Stomach (tissue), 9 donors: ENCODE results near the gene PLOD2. TPM values are rescaled to one million over a fixed set of nuclear protein-coding genes. Genes with fewer than 3 reads are reported as not detected.

Source experiments
- DNase-seq, 2 donors: peaks; one replicate each; pipeline versions ENCODE4 v3.0.0 to v3.0.0-alpha.2; 2013 to 2019
- H3K27ac ChIP-seq, 5 donors: fragments of 200-600 bp in 4 of 5; sonication (generic) in 4 of 5; one replicate each; pipeline ENCODE4 v1.5.1; 2013 to 2019; ENCODE audit warnings: mild to moderate bottlenecking in 1 of 5, moderate library complexity in 1 of 5
- H3K27me3 ChIP-seq, 3 donors: fragments of 200-600 bp; sonication (generic); one replicate each; pipeline ENCODE4 v1.5.1; 2017 to 2019; ENCODE audit warnings: mixed run types in 1 of 3
- H3K36me3 ChIP-seq, 4 donors: fragments of 200-600 bp; sonication (generic); 1 replicate in 3 of 4; 2 replicates in 1 of 4; pipeline ENCODE4 v1.5.1; 2016 to 2019
- H3K4me1 ChIP-seq, 4 donors: fragments of 200-600 bp; sonication (generic); one replicate each; pipeline ENCODE4 v1.5.1; 2016 to 2019
- H3K4me3 ChIP-seq, 4 donors: fragments of 200-600 bp; sonication (generic) in 3 of 4; one replicate each; pipeline ENCODE4 v1.5.1; 2016 to 2019; ENCODE audit warnings: mild to moderate bottlenecking in 1 of 4
- H3K9me3 ChIP-seq, 4 donors: fragments of 200-600 bp; sonication (generic); one replicate each; pipeline ENCODE4 v1.5.1; 2016 to 2019
- EP300 ChIP-seq: sonication (generic); formaldehyde crosslinking; IDR thresholded peaks from one replicate; pipeline ENCODE4 v1.6.1; 2017; ENCODE audit warnings: antibody characterized with exemption
- POLR2A ChIP-seq, 4 donors: fragments of 450-650 bp; IDR thresholded peaks; one replicate each; pipeline ENCODE4 v1.6.1; 2016; ENCODE audit warnings: antibody characterized with exemption in 4 of 4, control low read depth in 2 of 4, mild to moderate bottlenecking in 1 of 4, moderate library complexity in 1 of 4
- POLR2AphosphoS5 ChIP-seq, 3 donors: sonication (generic); formaldehyde crosslinking; IDR thresholded peaks; one replicate each; pipeline ENCODE4 v1.6.1; 2016; ENCODE audit warnings: antibody characterized with exemption in 3 of 3
- WGBS, 5 donors: extraction: QIAGEN DNeasy Blood & Tissue Kit in 3 of 5; methylation state at CpG; one replicate each; pipeline versions ENCODE4 v1.1.5 to v1.1.7; 2013 to 2018; 5-methylcytosine and 5-hydroxymethylcytosine counted together
- intact Hi-C: fragments of 100-400 bp; cut with DNase I; formaldehyde crosslinking; loops from one replicate; pipeline ENCODE4 v1.15.1; 2023; ENCODE audit warnings: low total_unique reads
- polyA plus RNA-seq, 3 donors: library from polyadenylated mRNA; stranded (reverse); fragments of 200-250 nt; gene quantifications; one replicate each; pipeline ENCODE4 v1.2.3, GENCODE V29; 2013
- total RNA-seq, 5 donors: library from RNA; depleted of rRNA; stranded (reverse); fragments of >200 nt; gene quantifications; one replicate each; pipeline versions ENCODE4 v1.1.0 to v1.2.3, GENCODE V29; 2014 to 2016
- TF ChIP-seq, protein P1 (sequence below), 7 experiments: fragments of 450-650 bp in 4 of 7; fragments of 200-600 bp in 3 of 7; sonication (generic) in 3 of 7; IDR thresholded peaks; one replicate each; pipeline ENCODE4 v1.5.1; 2016 to 2019; ENCODE audit warnings: antibody characterized with exemption in 7 of 7, control low read depth in 2 of 7, mild to moderate bottlenecking in 1 of 7
- donor health status: healthy with polysubstance abuse.
- donor health status: Bipolar disorder and iron deficiency.
- donor health status: healthy.

The PLOD2 gene
- total and polyA plus RNA-seq, 8 donors = 18.1 to 99.5 (median 43.0) TPM

DNA sequence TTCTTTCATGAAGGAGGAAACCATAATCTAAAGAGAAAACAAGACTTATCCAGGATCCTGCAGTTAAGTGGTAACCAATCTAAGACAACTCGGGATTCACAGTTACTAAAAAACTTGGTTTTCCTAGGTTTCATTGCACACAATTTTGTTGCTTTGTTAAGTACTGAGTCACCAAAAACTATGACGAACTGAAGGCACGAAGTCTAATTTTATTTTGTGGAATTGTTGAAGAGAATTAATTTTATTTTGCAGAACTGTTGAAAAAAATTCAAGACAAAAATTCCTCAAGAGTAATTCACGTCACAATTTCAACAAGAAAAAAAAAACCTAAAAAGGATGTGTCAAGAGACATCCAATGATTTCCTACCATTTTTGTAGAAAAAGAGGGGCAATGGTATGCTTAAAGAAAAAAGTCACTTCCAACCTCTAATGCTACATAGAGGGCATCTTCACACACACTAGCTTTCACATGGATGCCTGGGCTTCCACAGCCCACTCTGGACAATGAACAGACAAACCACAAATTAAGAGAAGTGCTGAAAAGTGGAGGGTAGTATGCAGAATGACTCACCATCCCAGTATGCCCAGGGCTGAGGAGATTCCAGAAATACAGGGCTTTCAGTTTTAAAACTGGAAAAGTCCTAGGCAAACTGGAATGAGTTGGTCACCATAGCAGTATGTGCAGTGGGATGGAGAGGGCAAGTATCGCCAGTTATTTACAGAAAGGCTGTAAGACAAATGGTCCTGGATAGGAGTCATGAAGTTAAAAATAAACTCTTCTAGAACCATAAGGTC is 29.2 kb downstream of the PLOD2 start:
- Histone ChIP-seq H3K27ac (peak overlapping the region in 2 of 5 donors; percentile 3 to 24), H3K27me3 (no peaks in the 10 kb centered on the region), H3K4me1 (peaks cover 0 to 40% (median 20%) of the 10 kb centered on the region in 4 donors), H3K4me3 (no peak overlapping the region), H3K36me3 (no peaks in the 10 kb centered on the region), H3K9me3 (no peaks in the 10 kb centered on the region)
- DNase-seq = no peak
- 81 to 88% (median 87%) methylated on average over 5 of the region's 5 CpGs for WGBS, 5 donors
- intact Hi-C loops = no loop called here
- TF ChIP-seq POLR2AphosphoS5 (IDR thresholded peaks at IDR 0.05) (peak in 1 of 3 donors; percentile 36), EP300 (no peak)
- TF ChIP-seq, protein P1, sequence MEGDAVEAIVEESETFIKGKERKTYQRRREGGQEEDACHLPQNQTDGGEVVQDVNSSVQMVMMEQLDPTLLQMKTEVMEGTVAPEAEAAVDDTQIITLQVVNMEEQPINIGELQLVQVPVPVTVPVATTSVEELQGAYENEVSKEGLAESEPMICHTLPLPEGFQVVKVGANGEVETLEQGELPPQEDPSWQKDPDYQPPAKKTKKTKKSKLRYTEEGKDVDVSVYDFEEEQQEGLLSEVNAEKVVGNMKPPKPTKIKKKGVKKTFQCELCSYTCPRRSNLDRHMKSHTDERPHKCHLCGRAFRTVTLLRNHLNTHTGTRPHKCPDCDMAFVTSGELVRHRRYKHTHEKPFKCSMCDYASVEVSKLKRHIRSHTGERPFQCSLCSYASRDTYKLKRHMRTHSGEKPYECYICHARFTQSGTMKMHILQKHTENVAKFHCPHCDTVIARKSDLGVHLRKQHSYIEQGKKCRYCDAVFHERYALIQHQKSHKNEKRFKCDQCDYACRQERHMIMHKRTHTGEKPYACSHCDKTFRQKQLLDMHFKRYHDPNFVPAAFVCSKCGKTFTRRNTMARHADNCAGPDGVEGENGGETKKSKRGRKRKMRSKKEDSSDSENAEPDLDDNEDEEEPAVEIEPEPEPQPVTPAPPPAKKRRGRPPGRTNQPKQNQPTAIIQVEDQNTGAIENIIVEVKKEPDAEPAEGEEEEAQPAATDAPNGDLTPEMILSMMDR (IDR thresholded peaks at IDR 0.05) = no peak

- TF ChIP-seq EP300 (no peak), POLR2A (IDR thresholded peaks at IDR 0.05) (no peak), POLR2AphosphoS5 (IDR thresholded peaks at IDR 0.05) (no peak)
- TF ChIP-seq, protein P1 (IDR thresholded peaks at IDR 0.05) = no peak
- 78 to 95% (median 93%) methylated on average over 2 of the region's 2 CpGs for WGBS, 5 donors
- Histone ChIP-seq H3K27ac (peak overlapping the region in 1 of 5 donors; percentile 24), H3K4me1 (peaks cover 0 to 47% (median 20%) of the 10 kb centered on the region in 4 donors), H3K27me3 (no peaks in the 10 kb centered on the region), H3K36me3 (no peaks in the 10 kb centered on the region), H3K4me3 (no peak overlapping the region), H3K9me3 (no peaks in the 10 kb centered on the region)
- no peak for DNase-seq
- intact Hi-C loops = no loop called here
These were observed 30.1 kb downstream of the PLOD2 start for GRCh38 chr3:146130881-146131371.

GRCh38 chr3:146129750-146130149 is 31.2 kb downstream of the PLOD2 start:
- peak overlapping the region in 2 of 5 donors; percentile 22 to 24 for H3K27ac ChIP-seq

GRCh38 chr3:146128939-146129338 is 32.0 kb downstream of the PLOD2 start:
- H3K27ac ChIP-seq = no peak overlapping the region
- no peaks in the 10 kb centered on the region for H3K27me3 ChIP-seq
- no peaks in the 10 kb centered on the region for H3K9me3 ChIP-seq
- TF ChIP-seq EP300 = no peak
- no peak for TF ChIP-seq POLR2AphosphoS5 (IDR thresholded peaks at IDR 0.05)
- TF ChIP-seq POLR2A (IDR thresholded peaks at IDR 0.05) = no peak
- TF ChIP-seq, protein P1 (IDR thresholded peaks at IDR 0.05) = no peak
- H3K36me3 ChIP-seq = no peaks in the 10 kb centered on the region
- no peak overlapping the region for H3K4me3 ChIP-seq
- 84 to 93% (median 85%) methylated on average over 1 of the region's 1 CpG for WGBS, 5 donors
- peaks cover 3 to 45% (median 16%) of the 10 kb centered on the region in 4 donors for H3K4me1 ChIP-seq
- intact Hi-C loops = no loop called here
- no peak for DNase-seq

More at GRCh38 chr3:146129750-146130149, 31.2 kb downstream of the PLOD2 start:
- no peaks in the 10 kb centered on the region for H3K9me3 ChIP-seq
- no peaks in the 10 kb centered on the region for H3K27me3 ChIP-seq
- TF ChIP-seq EP300 = no peak
- no peak for DNase-seq
- H3K4me1 ChIP-seq = peaks cover 3 to 52% (median 18%) of the 10 kb centered on the region in 4 donors
- H3K4me3 ChIP-seq = no peak overlapping the region
- WGBS, 5 donors = 50 to 60% (median 57%) methylated on average over 3 of the region's 3 CpGs
- intact Hi-C loops = no loop called here
- H3K36me3 ChIP-seq = no peaks in the 10 kb centered on the region

- Histone ChIP-seq H3K36me3 (no peaks in the 10 kb centered on the region), H3K27me3 (no peaks in the 10 kb centered on the region), H3K4me3 (no peak overlapping the region), H3K27ac (no peak overlapping the region), H3K4me1 (peaks cover 3 to 37% (median 13%) of the 10 kb centered on the region in 4 donors), H3K9me3 (no peaks in the 10 kb centered on the region)
- intact Hi-C loops = no loop called here
- WGBS, 5 donors = 52 to 77% (median 65%) methylated on average over 1 of the region's 1 CpG
- no peak for DNase-seq
- TF ChIP-seq POLR2AphosphoS5 (IDR thresholded peaks at IDR 0.05) (no peak), EP300 (no peak), POLR2A (IDR thresholded peaks at IDR 0.05) (no peak)
- TF ChIP-seq, protein P1 (IDR thresholded peaks at IDR 0.05) = no peak
These were observed 32.8 kb downstream of the PLOD2 start for GRCh38 chr3:146128179-146128578.
